Activated CD4-positive, alpha-beta memory T cell treated with anti-CD3 and anti-CD28 coated beads, Interleukin-2, amount 10 ng/mL, durations not matched to agents 7 days and 5 days (primary cell): ENCODE data around the gene SLMAP. TPM values are rescaled to one million over a fixed set of nuclear protein-coding genes. Genes with fewer than 3 reads are reported as not detected.

Experiments used
- CTCF ChIA-PET: fragments of 350-600 bp; sonication (Branson Sonifier 250); formaldehyde crosslinking; loops from one replicate; lab custom pipeline; 2021; ENCODE audit warnings: antibody characterized with exemption, inconsistent platforms; lab: Charles Lee
- POLR2A ChIA-PET: fragments of 350-600 bp; sonication (Branson Sonifier 250); formaldehyde crosslinking; loops from one replicate; lab custom pipeline; 2021; ENCODE audit warnings: antibody characterized with exemption; lab: Charles Lee
- DNase-seq: peaks from one replicate; pipeline ENCODE4 v3.0.0-alpha.2; 2020
- H3K27ac Mint-ChIP-seq: one replicate; pipeline ENCODE4 v1.8.0; 2021; ENCODE audit warnings: mild to moderate bottlenecking, mixed read lengths
- H3K27me3 Mint-ChIP-seq: one replicate; pipeline ENCODE4 v1.8.0; 2021; ENCODE audit warnings: mixed read lengths
- H3K36me3 Mint-ChIP-seq: one replicate; pipeline ENCODE4 v1.8.0; 2021; ENCODE audit warnings: low read depth, mixed read lengths
- H3K4me1 Mint-ChIP-seq: one replicate; pipeline ENCODE4 v1.8.0; 2021; ENCODE audit warnings: mixed read lengths
- H3K4me3 Mint-ChIP-seq: one replicate; pipeline ENCODE4 v1.8.0; 2021; ENCODE audit warnings: mild to moderate bottlenecking, mixed read lengths
- H3K9me3 Mint-ChIP-seq: one replicate; pipeline ENCODE4 v1.8.0; 2021; ENCODE audit warnings: mixed read lengths
- total RNA-seq, 2 experiments: library from RNA; stranded (reverse); gene quantifications; one replicate each; pipeline ENCODE4 v1.2.3, GENCODE V29; 2021

SLMAP gene
- total RNA-seq, result 10 to 100 TPM; 53.4 to 55.6 TPM

- peak; percentile 97 for DNase-seq
- ChIA-PET CTCF (interaction anchor here (1.0 to 1.5 kb wide), 7 partner anchors 13 to 528 kb away, joined by 3 to 5 read pairs (median 3); partner anchors contain the start of genes APPL1, ARF4 and DENND6A), POLR2A (interaction anchor here (0.8 to 2.9 kb wide), 14 partner anchors 9 to 528 kb away, joined by 3 to 41 read pairs (median 4); partner anchors contain the start of genes APPL1, ARF4, DENND6A and PDE12)
- peaks cover 44% of the 10 kb centered on the region for H3K4me1 Mint-ChIP-seq
- H3K36me3 Mint-ChIP-seq, result peaks cover 34% of the 10 kb centered on the region
- peak within 1 kb of the TSS; percentile 84 for H3K27ac Mint-ChIP-seq
- no peaks in the 10 kb centered on the region for H3K9me3 Mint-ChIP-seq
- H3K4me3 Mint-ChIP-seq, result peak within 1 kb of the TSS; percentile 97
- H3K27me3 Mint-ChIP-seq, result peaks cover 5% of the 10 kb centered on the region
Observed at GRCh38 chr3:57755741-57756527, at the start of gene SLMAP. Gene SLMAP, plus strand, starts transcription at chr3:57756309. Its CDS starts 1,343 bp downstream, at chr3:57757652.

GRCh38 chr3:57706462-57706861 is 49.6 kb upstream of the SLMAP start:
- no peak for DNase-seq
- H3K27me3 Mint-ChIP-seq, result peaks cover 10% of the 10 kb centered on the region
- no peaks in the 10 kb centered on the region for H3K36me3 Mint-ChIP-seq
- no peak overlapping the region for H3K27ac Mint-ChIP-seq
- H3K4me3 Mint-ChIP-seq, result no peak overlapping the region
- POLR2A ChIA-PET, result no interaction called here
- no peaks in the 10 kb centered on the region for H3K9me3 Mint-ChIP-seq
- CTCF ChIA-PET, result no interaction called here
- no peaks in the 10 kb centered on the region for H3K4me1 Mint-ChIP-seq

- no peaks in the 10 kb centered on the region for H3K4me1 Mint-ChIP-seq
- no peak for DNase-seq
- no peaks in the 10 kb centered on the region for H3K36me3 Mint-ChIP-seq
- CTCF ChIA-PET, result interaction anchor here (1.2 kb wide), 1 partner anchor 311 kb away, joined by 3 read pairs; no protein-coding TSS in a partner anchor
- H3K4me3 Mint-ChIP-seq, result no peak overlapping the region
- H3K27me3 Mint-ChIP-seq, result peaks cover 10% of the 10 kb centered on the region
- H3K27ac Mint-ChIP-seq, result no peak overlapping the region
- POLR2A ChIA-PET, result interaction anchor here (1.2 kb wide), 1 partner anchor 17 kb away, joined by 3 read pairs; no protein-coding TSS in a partner anchor
- H3K9me3 Mint-ChIP-seq, result no peaks in the 10 kb centered on the region
Observed at GRCh38 chr3:57709031-57709430, 47.1 kb upstream of the SLMAP start.

- H3K4me3 Mint-ChIP-seq, result no peak overlapping the region
- no peak overlapping the region for H3K27ac Mint-ChIP-seq
- no peaks in the 10 kb centered on the region for H3K4me1 Mint-ChIP-seq
- POLR2A ChIA-PET, result interaction anchor here (1.2 kb wide), 1 partner anchor 18 kb away, joined by 3 read pairs; no protein-coding TSS in a partner anchor
- CTCF ChIA-PET, result interaction anchor here (1.2 kb wide), 1 partner anchor 312 kb away, joined by 3 read pairs; no protein-coding TSS in a partner anchor
- H3K9me3 Mint-ChIP-seq, result no peaks in the 10 kb centered on the region
- H3K36me3 Mint-ChIP-seq, result no peaks in the 10 kb centered on the region
- DNase-seq, result no peak
- peaks cover 10% of the 10 kb centered on the region for H3K27me3 Mint-ChIP-seq
Observed at GRCh38 chr3:57709559-57709958, 46.5 kb upstream of the SLMAP start.

GRCh38 chr3:57715686-57716085 is 40.4 kb upstream of the SLMAP start:
- POLR2A ChIA-PET, result no interaction called here
- H3K27me3 Mint-ChIP-seq, result peaks cover under 1% of the 10 kb centered on the region
- H3K4me3 Mint-ChIP-seq, result no peak overlapping the region
- H3K4me1 Mint-ChIP-seq, result no peaks in the 10 kb centered on the region
- no peaks in the 10 kb centered on the region for H3K9me3 Mint-ChIP-seq
- DNase-seq, result no peak
- H3K36me3 Mint-ChIP-seq, result no peaks in the 10 kb centered on the region
- CTCF ChIA-PET, result no interaction called here
- no peak overlapping the region for H3K27ac Mint-ChIP-seq

- ChIA-PET POLR2A (no interaction called here), CTCF (no interaction called here)
- Mint-ChIP-seq H3K27me3 (peaks cover 2% of the 10 kb centered on the region), H3K4me3 (no peak overlapping the region), H3K4me1 (no peaks in the 10 kb centered on the region), H3K9me3 (no peaks in the 10 kb centered on the region), H3K27ac (no peak overlapping the region), H3K36me3 (no peaks in the 10 kb centered on the region)
- DNase-seq, result no peak
Observed at GRCh38 chr3:57717205-57717868, 38.8 kb upstream of the SLMAP start.

- no peaks in the 10 kb centered on the region for H3K4me1 Mint-ChIP-seq
- DNase-seq, result no peak
- H3K27me3 Mint-ChIP-seq, result peaks cover 2% of the 10 kb centered on the region
- no peak overlapping the region for H3K27ac Mint-ChIP-seq
- ChIA-PET CTCF (no interaction called here), POLR2A (no interaction called here)
- H3K4me3 Mint-ChIP-seq, result no peak overlapping the region
- no peaks in the 10 kb centered on the region for H3K9me3 Mint-ChIP-seq
- H3K36me3 Mint-ChIP-seq, result no peaks in the 10 kb centered on the region
Observed at GRCh38 chr3:57718118-57718517, 38.0 kb upstream of the SLMAP start.

GRCh38 chr3:57726397-57726796 is 29.7 kb upstream of the SLMAP start:
- CTCF ChIA-PET, result interaction anchor here (0.6 kb wide), 1 partner anchor 530 kb away, joined by 3 read pairs; no protein-coding TSS in a partner anchor
- no peak overlapping the region for H3K27ac Mint-ChIP-seq
- no peaks in the 10 kb centered on the region for H3K36me3 Mint-ChIP-seq
- no peaks in the 10 kb centered on the region for H3K9me3 Mint-ChIP-seq
- POLR2A ChIA-PET, result no interaction called here
- no peak for DNase-seq
- H3K4me1 Mint-ChIP-seq, result no peaks in the 10 kb centered on the region
- no peak overlapping the region for H3K4me3 Mint-ChIP-seq
- peaks cover 2% of the 10 kb centered on the region for H3K27me3 Mint-ChIP-seq

- Mint-ChIP-seq H3K27ac (no peak overlapping the region), H3K4me3 (no peak overlapping the region), H3K9me3 (no peaks in the 10 kb centered on the region), H3K4me1 (no peaks in the 10 kb centered on the region), H3K27me3 (peaks cover 2% of the 10 kb centered on the region), H3K36me3 (no peaks in the 10 kb centered on the region)
- no peak for DNase-seq
- POLR2A ChIA-PET, result no interaction called here
- CTCF ChIA-PET, result interaction anchor here (0.6 kb wide), 1 partner anchor 531 kb away, joined by 3 read pairs; no protein-coding TSS in a partner anchor
Observed at GRCh38 chr3:57727106-57727505, 29.0 kb upstream of the SLMAP start.

GRCh38 chr3:57729334-57730045 is 26.6 kb upstream of the SLMAP start:
- DNase-seq, result no peak
- Mint-ChIP-seq H3K27ac (no peak overlapping the region), H3K4me1 (no peaks in the 10 kb centered on the region), H3K36me3 (no peaks in the 10 kb centered on the region), H3K9me3 (no peaks in the 10 kb centered on the region), H3K27me3 (peaks cover 2% of the 10 kb centered on the region), H3K4me3 (no peak overlapping the region)
- POLR2A ChIA-PET, result interaction anchor here (0.8 kb wide), 1 partner anchor 28 kb away, joined by 3 read pairs; no protein-coding TSS in a partner anchor
- CTCF ChIA-PET, result interaction anchor here (0.6 kb wide), 1 partner anchor 168 kb away, joined by 3 read pairs; no protein-coding TSS in a partner anchor

- H3K4me3 Mint-ChIP-seq, result no peak overlapping the region
- no peaks in the 10 kb centered on the region for H3K9me3 Mint-ChIP-seq
- ChIA-PET POLR2A (no interaction called here), CTCF (no interaction called here)
- H3K4me1 Mint-ChIP-seq, result no peaks in the 10 kb centered on the region
- H3K27ac Mint-ChIP-seq, result no peak overlapping the region
- H3K36me3 Mint-ChIP-seq, result no peaks in the 10 kb centered on the region
- H3K27me3 Mint-ChIP-seq, result peaks cover 4% of the 10 kb centered on the region
- DNase-seq, result no peak
Observed at GRCh38 chr3:57730682-57731081, 25.4 kb upstream of the SLMAP start.

GRCh38 chr3:57731311-57731710 is 24.8 kb upstream of the SLMAP start:
- CTCF ChIA-PET, result no interaction called here
- POLR2A ChIA-PET, result no interaction called here
- no peaks in the 10 kb centered on the region for H3K4me1 Mint-ChIP-seq

More at GRCh38 chr3:57731311-57731710, 24.8 kb upstream of the SLMAP start:
- no peak overlapping the region for H3K4me3 Mint-ChIP-seq
- peaks cover 4% of the 10 kb centered on the region for H3K27me3 Mint-ChIP-seq
- H3K27ac Mint-ChIP-seq, result no peak overlapping the region
- no peaks in the 10 kb centered on the region for H3K9me3 Mint-ChIP-seq
- H3K36me3 Mint-ChIP-seq, result no peaks in the 10 kb centered on the region
- no peak for DNase-seq
